Esophagus muscularis mucosa (tissue), 4 donors: ENCODE measurements around the gene PTEN.

Experiments used
- CTCF ChIP-seq, 3 experiments: fragments of 200-600 bp in 2 of 3; fragments of 450-650 bp in 1 of 3; sonication (generic) in 2 of 3; IDR thresholded peaks; one replicate each; pipeline ENCODE4 v1.5.1; 2017 to 2019; ENCODE audit warnings: antibody characterized with exemption in 3 of 3, mild to moderate bottlenecking in 2 of 3, moderate library complexity in 1 of 3
- EP300 ChIP-seq: sonication (generic); formaldehyde crosslinking; IDR thresholded peaks from one replicate; pipeline ENCODE4 v1.6.1; 2017; ENCODE audit warnings: antibody characterized with exemption
- POLR2A ChIP-seq: fragments of 450-650 bp; IDR thresholded peaks from one replicate; pipeline ENCODE4 v1.6.1; 2017; ENCODE audit warnings: antibody characterized with exemption, moderate library complexity, mild to moderate bottlenecking, low read depth
- POLR2AphosphoS5 ChIP-seq, 2 donors: sonication (generic); formaldehyde crosslinking; IDR thresholded peaks; one replicate each; pipeline ENCODE4 v1.6.1; 2017; ENCODE audit warnings: antibody characterized with exemption in 2 of 2

- TF ChIP-seq CTCF (IDR thresholded peaks at IDR 0.05) (no peak), POLR2A (no peak), POLR2AphosphoS5 (IDR thresholded peaks at IDR 0.05) (no peak), EP300 (no peak)
Measured at GRCh38 chr10:87942884-87943527, 79.6 kb downstream of the PTEN start.
